SK-N-SH (cell line): ENCODE data around the gene USF3.

ENCODE experiments used
- RAD21 ChIP-seq: IDR thresholded peaks from 2 replicates; pipeline ENCODE4 v1.6.1; 2012; ENCODE audit warnings: mild to moderate bottlenecking, low read length
- RCOR1 ChIP-seq: fragments of 150-350 bp; IDR thresholded peaks from 2 replicates; pipeline ENCODE4 v1.6.1; 2017; ENCODE audit warnings: antibody characterized with exemption, low read length
- TF ChIP-seq, protein P1 (sequence below): fragments of 200-600 bp; sonication (generic); IDR thresholded peaks from 2 replicates; pipeline ENCODE4 v1.6.1; 2017; ENCODE audit warnings: antibody characterized with exemption, mild to moderate bottlenecking, moderate library complexity

DNA sequence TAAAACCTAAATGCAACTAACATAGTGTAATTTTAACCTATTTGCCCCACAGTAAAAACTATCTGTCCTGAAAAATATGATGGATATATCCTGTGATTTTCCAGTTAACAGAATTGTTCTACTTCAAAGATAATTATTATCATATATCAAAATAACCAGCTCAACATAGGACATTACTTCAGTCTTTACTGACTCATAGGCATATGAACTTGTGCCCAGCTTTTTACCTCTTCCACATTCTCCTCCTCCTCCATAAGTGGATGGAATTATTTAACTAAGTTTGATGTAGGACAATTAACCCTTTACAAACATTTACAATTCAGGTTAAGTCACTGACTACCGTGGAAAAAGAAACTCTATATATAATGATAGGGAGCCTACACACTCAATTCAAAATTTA is 22.9 kb upstream of the USF3 start:
- TF ChIP-seq, protein P1, sequence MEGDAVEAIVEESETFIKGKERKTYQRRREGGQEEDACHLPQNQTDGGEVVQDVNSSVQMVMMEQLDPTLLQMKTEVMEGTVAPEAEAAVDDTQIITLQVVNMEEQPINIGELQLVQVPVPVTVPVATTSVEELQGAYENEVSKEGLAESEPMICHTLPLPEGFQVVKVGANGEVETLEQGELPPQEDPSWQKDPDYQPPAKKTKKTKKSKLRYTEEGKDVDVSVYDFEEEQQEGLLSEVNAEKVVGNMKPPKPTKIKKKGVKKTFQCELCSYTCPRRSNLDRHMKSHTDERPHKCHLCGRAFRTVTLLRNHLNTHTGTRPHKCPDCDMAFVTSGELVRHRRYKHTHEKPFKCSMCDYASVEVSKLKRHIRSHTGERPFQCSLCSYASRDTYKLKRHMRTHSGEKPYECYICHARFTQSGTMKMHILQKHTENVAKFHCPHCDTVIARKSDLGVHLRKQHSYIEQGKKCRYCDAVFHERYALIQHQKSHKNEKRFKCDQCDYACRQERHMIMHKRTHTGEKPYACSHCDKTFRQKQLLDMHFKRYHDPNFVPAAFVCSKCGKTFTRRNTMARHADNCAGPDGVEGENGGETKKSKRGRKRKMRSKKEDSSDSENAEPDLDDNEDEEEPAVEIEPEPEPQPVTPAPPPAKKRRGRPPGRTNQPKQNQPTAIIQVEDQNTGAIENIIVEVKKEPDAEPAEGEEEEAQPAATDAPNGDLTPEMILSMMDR = no peak
- TF ChIP-seq RCOR1 = no peak
- TF ChIP-seq RAD21 = no peak
